ENCODE measurements around the gene RAB25.

Gene RAB25

GRCh38 chr1:156096640-156097391 lies 35.9 kb downstream of the RAB25 start:
- peak; percentile 80 to 91 for DNase-seq
- TF ChIP-seq POLR2A (IDR thresholded peaks at IDR 0.05; ENCODE audit: low read length), result no peak
- TF ChIP-seq GATA1 (IDR thresholded peaks at IDR 0.05; ENCODE audit: low read depth, low read length), result no peak

GRCh38 chr1:156097499-156098178 lies 36.7 kb downstream of the RAB25 start:
- no peak for DNase-seq
- no peak for TF ChIP-seq POLR2A (IDR thresholded peaks at IDR 0.05; ENCODE audit: low read length)
- no peak for TF ChIP-seq GATA1 (IDR thresholded peaks at IDR 0.05; ENCODE audit: low read depth, low read length)

GRCh38 chr1:156098784-156099183 lies 37.8 kb downstream of the RAB25 start:
- TF ChIP-seq GATA1 (IDR thresholded peaks at IDR 0.05; ENCODE audit: low read depth, low read length), result no peak
- no peak for TF ChIP-seq POLR2A (IDR thresholded peaks at IDR 0.05; ENCODE audit: low read length)
- DNase-seq, result no peak

- TF ChIP-seq POLR2A (IDR thresholded peaks at IDR 0.05; ENCODE audit: low read length) (no peak), GATA1 (IDR thresholded peaks at IDR 0.05; ENCODE audit: low read depth, low read length) (no peak)
- DNase-seq, result no peak
These were observed 38.3 kb downstream of the RAB25 start for GRCh38 chr1:156099282-156099681.

GRCh38 chr1:156100205-156100995 lies 39.4 kb downstream of the RAB25 start:
- DNase-seq, result peak; percentile 33 to 51

GRCh38 chr1:156101880-156102279 lies 40.9 kb downstream of the RAB25 start:
- no peak for DNase-seq

More at GRCh38 chr1:156100205-156100995, 39.4 kb downstream of the RAB25 start:
- no peak for TF ChIP-seq POLR2A (IDR thresholded peaks at IDR 0.05; ENCODE audit: low read length)
- TF ChIP-seq GATA1 (IDR thresholded peaks at IDR 0.05; ENCODE audit: low read depth, low read length), result no peak

GRCh38 chr1:156102633-156103511 lies 41.9 kb downstream of the RAB25 start:
- TF ChIP-seq POLR2A (IDR thresholded peaks at IDR 0.05; ENCODE audit: low read length) (no peak), GATA1 (IDR thresholded peaks at IDR 0.05; ENCODE audit: low read depth, low read length) (no peak)
- DNase-seq, result no peak

More at GRCh38 chr1:156101880-156102279, 40.9 kb downstream of the RAB25 start:
- TF ChIP-seq GATA1 (IDR thresholded peaks at IDR 0.05; ENCODE audit: low read depth, low read length) (no peak), POLR2A (IDR thresholded peaks at IDR 0.05; ENCODE audit: low read length) (no peak)

GRCh38 chr1:156103521-156103947 lies 42.6 kb downstream of the RAB25 start:
- TF ChIP-seq GATA1 (IDR thresholded peaks at IDR 0.05; ENCODE audit: low read depth, low read length) (no peak), POLR2A (IDR thresholded peaks at IDR 0.05; ENCODE audit: low read length) (no peak)
- peak; percentile 68 to 74 for DNase-seq

GRCh38 chr1:156104065-156104810 lies 43.3 kb downstream of the RAB25 start:
- peak; percentile 67 to 71 for DNase-seq
- TF ChIP-seq POLR2A (IDR thresholded peaks at IDR 0.05; ENCODE audit: low read length) (peak; percentile 66), GATA1 (IDR thresholded peaks at IDR 0.05; ENCODE audit: low read depth, low read length) (no peak)

- DNase-seq, result peak; percentile 36
- no peak for TF ChIP-seq GATA1 (IDR thresholded peaks at IDR 0.05; ENCODE audit: low read depth, low read length)
- TF ChIP-seq POLR2A (IDR thresholded peaks at IDR 0.05; ENCODE audit: low read length), result no peak
These were observed 44.2 kb downstream of the RAB25 start for GRCh38 chr1:156104861-156105832.
